Bone marrow (tissue), 2 donors: ENCODE results near the gene MCTP1.
"Not testable (repeated sequence)": the region's sequence is repeated elsewhere in the genome, so short reads cannot be mapped to it uniquely, and the experiment has no call there.

ENCODE experiments used
- DNase-seq, 2 donors: peaks; one replicate each; lab custom pipeline; 2025; lab: John Stamatoyannopoulos, UW

MCTP1 gene

DNA sequence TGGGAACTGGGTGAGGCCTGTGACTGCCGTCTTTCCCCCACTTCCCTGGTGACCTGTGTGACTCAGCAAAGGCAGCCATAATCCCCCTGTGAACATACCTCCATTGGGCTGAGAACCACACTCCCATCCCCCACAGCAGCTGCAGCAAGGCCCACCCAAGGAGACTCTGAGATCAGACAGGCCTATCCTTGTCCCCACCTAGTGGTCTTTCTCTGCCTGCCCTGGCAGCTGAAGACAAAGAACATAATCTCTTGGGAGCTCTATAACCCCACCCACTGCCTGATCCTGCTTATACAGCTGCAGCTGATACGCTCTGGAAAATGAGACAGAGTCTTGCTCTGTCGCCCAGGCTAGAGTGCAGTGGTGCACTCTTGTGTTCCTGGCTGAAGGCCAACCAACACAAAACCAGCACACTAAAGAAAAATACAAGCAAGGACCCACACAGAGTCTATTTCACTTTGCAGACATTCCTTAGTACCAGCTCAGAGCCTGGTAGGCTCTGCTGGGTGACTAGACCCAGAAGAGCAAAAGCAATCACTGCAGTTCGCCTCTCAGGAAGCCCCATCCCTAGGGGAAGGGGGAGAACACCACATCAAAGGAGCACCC, 106.7 kb downstream of the MCTP1 start:
- DNase-seq: no peak

DNA sequence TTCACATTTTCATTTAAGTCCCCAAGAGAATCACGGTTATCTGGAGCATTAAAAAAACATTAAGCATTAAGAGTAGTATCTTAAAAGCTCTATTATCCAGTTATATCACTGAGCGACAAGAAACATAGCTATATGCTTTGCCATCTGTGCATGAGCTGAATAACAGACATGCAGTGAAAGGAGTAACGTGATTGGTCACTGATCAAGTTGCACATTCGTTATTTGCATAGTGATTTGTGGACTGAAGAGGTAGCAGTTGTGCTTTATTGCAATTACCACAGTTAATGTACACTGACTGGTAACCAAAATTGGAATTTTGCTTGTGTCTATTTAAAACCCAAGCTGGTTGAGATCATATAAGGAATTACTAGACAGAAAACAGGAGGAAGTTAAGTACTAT, 107.4 kb downstream of the MCTP1 start:
- DNase-seq: no peak

DNA sequence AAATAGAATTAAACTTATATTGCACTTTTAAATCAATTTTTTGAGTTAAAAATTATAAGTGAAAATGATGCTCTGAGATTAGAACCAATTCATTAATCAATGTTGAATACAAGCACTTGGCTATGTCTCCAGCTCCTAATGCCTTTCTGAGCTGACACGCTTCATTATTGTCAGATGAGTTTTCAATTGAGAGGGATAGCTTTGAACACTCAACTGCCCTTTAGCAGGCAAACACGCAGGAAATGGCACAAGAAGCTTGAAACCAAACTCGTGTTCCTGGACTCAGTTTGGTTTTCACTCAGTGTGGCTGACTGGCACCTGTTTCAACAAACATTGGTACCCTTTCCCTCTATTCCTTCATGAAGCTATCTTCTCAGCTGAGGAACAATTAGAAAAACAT, 109.8 kb downstream of the MCTP1 start:
- DNase-seq: no peak

DNA sequence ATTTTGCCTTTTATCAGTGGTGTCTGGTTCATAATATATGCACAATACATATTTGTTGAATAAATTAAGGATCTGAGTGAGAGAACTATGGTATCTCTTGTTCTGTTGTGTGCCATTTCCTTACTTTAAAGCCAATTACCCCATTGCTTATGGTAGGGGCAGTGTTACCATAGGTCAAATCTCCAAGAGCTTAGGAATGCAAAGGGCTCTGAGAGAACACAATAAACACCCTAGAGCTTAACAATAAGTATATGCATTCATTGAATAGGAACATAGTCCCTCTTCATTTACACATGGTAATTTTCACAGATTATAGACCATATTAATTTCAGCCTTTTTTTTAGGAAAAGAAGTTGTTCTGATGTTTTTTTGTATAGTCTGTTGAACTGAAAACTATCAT, 112.2 kb downstream of the MCTP1 start:
- DNase-seq: no peak

DNA sequence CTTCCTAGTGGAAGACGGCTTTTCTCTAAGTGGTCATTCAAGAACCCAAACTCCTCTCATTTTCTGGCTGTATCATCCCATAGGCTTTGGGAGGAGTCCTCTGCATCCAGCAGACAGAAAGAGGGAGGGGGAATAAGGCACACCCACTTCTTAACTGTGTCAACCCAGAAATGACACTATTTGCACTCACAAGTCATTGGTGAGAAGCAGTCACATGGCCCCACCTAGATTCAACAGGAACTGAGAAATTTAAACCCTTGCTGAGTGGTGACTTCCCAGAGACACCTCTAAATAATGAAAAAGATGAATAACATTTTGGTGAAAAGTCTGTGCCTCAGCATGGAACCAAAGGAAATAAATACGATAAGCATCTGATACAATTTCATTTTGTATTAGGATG, 120.0 kb downstream of the MCTP1 start:
- DNase-seq: no peak

DNA sequence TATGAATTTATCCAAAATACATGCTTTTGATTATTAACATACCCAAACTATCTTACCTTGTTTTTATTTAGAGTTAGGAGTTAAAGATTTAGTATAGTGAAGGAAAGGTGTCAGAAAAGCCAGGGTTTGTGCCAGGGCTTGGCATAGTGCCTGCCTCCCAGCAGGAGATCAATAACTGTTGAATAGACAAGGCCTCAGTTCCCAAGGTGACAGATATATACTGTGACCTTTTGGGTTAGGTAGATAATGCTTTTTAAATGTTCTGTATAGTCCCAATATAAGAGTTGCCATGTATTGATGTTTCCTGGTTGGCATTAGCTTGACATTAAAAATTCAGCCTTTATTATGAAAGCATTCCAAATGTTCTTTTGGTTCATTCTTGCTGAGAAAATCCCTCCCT, 121.8 kb downstream of the MCTP1 start:
- no peak for DNase-seq

DNA sequence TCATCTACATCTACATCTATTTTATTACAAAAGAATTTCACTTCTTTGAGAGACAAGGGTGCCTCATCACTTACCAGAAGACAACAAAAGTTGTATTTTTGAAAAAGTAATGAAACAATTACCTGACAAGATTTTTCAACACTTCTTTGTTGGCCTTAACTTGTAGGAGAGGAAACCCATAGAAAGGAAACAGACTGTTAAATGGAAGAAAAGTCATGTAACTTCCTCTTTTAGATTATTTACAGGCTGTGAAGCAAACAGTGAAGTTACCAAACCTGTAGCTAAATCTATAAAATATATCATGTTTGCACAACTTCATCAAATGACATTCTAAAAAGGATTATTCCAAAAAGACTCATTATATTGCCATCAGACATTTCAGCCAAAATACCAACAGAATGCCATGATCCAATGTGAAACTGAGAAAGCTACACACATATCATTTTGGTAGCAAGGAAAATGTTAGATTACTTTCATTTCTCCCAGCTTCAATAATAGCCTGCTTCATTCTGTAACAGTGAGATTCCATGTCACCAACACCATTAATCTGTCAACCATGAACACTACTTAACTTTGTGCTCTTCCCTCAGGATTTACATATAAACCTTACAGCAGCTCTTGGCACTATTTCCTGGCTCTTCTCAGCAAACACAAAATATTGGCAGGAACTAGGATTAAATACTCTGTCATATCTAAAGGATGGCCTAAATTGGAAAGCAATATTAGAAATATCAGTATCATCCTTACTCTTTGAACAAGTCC, 122.5 kb downstream of the MCTP1 start:
- peak in 1 of 2 donors; percentile 77 for DNase-seq

DNA sequence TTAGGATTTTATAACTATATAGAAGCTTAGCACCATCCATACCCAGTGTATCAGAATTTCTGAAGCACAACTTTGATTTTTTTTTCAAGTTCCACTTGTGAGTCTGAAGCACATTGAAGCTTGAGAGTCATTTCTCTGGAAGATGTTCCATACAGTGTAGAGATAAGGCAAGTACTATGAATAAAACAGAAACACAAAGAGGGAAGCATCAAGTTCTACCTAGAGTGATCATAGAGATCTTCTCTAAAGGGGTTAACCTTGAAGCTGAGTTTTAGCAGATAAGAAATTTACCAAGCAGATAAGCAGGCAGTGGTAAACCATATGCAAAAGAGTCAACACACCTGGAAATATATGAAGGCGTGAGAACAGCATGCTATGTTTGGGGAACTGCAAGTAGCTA, 125.3 kb downstream of the MCTP1 start:
- no peak for DNase-seq

DNA sequence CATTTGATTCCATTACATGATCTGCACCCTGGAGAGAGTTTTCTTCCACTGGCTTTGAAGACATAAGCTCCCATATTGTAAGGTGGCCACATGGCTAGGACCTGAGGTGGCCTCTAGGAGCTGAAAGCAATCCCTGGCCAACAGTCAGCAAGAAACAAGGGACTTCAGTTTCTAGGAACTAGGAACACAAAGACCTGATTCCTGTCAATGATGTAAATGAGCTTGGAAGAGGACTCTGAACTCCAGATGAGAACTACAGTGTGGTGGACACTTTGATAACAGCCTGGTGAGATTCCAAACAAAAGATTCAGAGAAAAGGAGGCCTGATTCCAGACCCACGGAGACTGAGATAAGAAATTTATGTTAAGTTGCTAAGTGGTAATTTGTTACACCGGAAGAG, 129.0 kb downstream of the MCTP1 start:
- DNase-seq: no peak

DNA sequence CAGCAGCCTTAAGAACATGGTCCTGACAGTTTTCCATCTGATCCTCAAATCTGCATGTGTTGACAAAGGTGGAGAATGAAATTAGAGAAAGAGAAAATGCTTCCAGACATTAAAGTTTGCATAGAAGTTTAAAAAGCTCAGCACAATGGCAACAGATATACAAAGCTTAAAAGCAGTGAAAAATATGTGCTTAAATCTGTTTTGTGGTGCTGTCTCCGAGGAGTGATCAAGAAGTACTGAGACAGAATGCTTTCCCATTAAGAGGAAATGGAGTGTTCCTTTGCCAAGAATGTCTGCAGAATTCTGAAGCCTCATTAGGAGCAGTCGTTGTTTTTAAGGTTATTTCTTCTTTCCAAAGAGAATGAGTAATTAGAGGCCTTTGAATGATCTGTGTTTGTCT, 131.4 kb downstream of the MCTP1 start:
- no peak for DNase-seq

DNA sequence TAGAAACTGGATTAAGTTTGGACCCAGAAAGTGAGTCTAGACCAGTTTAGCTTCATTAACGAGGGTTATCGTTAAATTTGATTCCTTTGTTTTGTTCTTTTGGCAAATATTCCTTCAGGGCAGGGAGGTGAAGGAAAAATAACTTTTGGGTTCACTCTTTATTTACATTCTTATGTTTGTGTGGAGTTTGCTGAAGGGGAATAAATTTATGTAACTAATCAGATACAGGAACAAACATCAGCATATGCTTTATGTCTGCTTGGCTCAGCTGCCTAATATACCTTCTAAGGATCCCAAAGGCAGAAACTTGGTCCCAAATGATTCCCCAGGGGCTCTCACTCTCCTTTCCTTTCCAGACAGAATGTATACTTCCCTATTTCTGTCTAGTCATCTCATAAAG, 132.4 kb downstream of the MCTP1 start:
- no peak for DNase-seq

DNA sequence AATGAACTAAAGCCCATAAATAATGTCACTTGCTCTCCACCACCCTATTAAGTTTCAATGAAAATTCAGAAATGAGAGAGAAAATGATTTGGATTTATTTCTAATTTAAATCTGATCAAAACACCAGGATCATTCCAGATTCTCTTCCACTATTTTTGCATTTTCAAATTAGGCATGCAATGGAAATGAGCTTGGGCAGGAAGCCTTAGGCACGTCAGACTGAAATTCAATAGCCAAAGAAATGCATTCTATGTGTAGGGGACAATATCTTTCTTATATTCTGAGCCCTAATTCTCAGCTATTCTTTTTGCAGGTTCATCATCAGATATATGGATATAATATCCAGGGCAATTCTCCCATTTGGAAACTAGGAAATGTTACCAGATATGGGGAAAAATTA, 132.8 kb downstream of the MCTP1 start:
- no peak for DNase-seq

DNA sequence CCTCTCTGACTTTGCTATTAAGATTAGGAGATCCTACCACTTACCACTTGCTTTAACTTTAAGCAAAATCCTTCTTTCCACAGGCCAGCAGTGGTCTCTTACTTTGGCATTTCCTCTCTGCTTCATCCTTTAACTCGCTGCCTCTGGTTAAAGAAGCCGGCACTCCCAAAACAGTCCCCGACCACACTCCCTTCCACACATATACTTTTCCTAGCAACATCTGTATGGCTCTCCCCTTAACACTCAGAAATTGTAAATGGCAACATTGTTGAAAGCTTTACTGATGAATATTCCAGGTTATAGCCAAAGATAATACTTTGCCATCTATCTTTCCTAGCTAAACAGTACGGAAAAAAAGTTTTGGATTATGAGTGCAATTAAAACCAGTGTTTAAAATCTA, 133.2 kb downstream of the MCTP1 start:
- DNase-seq: no peak

DNA sequence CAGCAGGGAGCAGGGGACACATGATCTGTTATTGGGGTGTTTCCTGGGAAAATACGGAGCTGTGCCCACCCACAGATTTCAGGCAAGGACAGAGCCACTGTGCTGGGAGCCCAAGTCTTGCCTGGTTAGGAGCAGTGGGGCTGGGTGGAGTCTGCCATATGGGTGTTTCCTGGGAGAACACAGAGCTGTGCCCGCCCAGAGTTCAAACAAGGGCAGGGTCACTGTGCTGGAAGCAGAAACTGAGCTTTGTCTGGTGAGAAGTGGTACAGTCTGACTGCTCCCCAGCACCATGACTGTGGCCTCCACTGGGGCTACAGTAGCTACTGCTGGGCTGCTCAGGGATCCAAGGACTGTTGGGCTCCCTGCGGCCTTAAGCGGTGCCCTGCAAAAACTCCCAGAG, 135.5 kb downstream of the MCTP1 start:
- no peak for DNase-seq

DNA sequence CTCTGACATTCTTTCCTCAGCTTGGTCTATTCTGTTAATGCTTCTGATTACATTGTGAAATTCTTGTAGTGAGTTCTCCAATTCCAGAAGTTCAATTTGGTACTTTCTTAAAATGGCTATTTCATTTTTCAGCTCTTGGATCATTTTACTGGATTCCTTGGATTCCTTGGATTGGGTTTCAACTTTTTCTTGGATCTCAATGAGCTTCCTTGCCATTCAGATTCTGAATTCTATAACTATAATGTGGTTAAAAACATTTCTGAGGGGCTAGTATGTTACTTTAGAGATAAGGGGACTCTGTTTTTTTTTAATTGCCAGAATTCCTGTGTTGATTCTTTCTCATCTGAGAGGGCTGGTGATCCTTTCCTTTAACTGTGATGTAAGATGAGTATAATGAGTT, 136.4 kb downstream of the MCTP1 start:
- DNase-seq: no peak

DNA sequence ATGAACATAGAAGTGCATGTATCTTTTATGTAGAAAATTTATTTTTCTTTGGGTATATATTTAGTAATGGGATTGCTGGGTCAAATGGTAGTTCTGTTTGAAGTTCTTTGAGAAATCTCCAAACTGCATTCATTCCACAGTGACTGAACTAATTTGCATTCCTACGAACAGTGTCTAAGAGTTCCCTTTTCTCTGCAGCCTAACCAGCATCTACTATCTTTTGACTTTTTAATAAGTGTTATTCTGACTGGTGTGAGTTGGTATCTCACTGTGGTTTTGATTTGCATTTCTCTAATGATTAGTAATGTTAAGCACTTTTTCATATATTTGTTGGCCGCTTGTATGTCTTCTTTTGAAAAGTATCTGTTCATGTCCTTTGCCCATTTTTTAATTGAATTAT, 141.0 kb downstream of the MCTP1 start:
- DNase-seq: not testable (repeated sequence)

DNA sequence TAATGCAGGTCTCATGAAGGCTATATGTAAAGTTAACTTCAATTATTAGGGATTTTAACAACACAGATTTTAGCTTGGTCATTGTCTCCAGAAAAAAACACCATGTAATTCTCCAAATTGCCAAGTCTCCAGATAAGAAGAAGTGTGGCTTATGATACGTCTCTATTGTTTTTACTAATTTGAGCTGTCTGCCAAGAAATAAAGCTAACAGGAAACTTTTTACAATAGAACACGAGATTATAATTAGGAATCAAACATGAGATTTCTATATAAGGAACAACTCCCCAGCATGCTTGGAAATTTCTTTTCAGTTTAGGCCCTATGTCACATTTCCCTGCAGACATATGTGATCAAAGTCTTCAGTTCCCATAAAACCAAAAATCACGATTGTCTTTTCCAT, 142.7 kb downstream of the MCTP1 start:
- no peak for DNase-seq

DNA sequence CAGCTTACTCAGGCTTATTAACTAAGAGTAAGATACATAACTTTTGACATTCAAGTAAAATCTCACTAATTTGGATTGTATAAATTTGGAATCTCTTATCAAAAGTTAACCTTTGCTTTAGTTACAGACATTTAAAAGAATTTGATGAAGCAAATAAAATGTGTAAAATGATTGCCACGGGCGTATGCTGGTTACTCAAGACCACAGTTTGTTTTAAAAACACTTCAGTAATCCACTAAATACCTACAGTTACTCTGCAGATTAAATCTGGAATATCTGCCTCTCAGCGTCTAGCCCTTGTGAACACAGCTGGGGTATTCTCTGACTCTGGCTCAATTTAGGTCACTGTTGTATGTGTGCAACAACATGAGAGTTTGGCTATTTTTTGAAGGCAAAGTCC, 143.8 kb downstream of the MCTP1 start:
- no peak for DNase-seq

DNA sequence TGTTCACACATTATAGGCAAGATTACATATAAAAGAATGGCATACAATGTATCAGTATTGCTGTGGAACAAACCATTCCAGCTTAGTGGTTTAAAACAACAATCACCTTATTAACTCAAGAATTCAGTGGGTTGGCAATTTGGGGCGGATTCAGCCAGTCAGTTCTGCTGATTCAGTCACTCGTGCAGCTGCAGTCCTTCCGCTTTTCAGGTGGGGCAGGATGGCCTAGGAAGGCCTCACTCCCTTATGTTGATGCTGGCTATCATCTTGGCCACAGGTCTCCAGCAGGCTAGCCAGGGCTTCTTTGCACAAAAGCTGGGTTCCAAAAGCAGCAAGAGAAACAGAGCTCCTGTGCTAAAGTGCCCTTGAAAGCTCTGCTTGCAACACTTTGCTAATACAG, 150.6 kb downstream of the MCTP1 start:
- no peak for DNase-seq

DNA sequence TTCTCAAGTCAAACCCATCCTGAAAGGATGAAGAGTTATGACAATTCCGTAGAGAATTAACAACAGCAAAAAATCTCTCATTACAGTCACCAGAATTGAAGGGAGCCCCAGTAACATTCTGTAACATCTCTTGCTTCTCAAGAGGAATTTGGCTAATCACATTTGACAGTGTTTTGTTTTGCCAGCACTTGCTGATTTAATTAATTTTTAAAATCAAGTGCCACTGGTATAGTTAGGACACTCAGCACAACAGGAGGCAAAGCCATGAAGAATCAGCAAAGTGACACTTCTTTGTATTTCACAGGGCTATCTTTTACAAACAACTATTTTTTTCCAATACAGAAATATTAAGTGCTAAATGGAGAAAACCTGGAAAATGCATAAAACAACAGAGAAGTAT, 152.8 kb downstream of the MCTP1 start:
- DNase-seq: no peak

DNA sequence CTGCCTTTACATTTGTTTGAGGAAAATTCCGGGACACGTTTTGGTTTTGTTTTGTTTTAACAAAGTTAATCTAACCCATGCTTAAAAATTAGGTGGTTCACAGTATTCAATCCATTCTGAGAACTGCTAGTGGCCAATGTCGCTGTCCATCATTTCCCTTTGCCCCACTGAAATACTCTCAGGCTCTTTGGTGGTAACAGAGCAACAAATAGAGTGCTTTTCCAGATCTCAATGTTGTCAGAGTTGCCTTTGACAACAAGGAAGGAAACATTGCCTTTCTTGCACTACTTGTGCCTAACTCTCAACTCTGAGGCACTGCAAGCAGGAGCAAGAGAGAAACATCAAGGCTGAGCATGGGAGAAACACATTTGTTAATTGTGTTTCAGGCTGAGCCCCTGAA, 154.0 kb downstream of the MCTP1 start:
- DNase-seq: no peak

DNA sequence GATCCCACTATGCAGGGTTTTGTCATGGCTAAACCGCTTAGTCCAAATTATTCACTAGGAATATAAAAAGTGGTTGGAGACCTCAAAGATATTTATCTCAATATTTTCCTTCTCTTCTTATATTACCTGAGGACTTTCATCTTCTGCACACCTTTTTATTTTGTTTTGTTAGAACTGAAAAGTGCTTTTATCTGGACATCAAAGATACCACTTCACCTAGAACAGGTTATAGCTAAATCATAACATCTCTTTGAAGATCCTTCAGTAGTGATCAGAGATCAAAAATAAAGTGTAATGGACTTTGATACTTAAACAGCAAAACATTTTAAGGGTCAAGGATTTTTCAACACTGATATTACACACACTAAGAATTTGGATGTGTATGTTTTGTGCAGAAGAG, 160.2 kb downstream of the MCTP1 start:
- no peak for DNase-seq

DNA sequence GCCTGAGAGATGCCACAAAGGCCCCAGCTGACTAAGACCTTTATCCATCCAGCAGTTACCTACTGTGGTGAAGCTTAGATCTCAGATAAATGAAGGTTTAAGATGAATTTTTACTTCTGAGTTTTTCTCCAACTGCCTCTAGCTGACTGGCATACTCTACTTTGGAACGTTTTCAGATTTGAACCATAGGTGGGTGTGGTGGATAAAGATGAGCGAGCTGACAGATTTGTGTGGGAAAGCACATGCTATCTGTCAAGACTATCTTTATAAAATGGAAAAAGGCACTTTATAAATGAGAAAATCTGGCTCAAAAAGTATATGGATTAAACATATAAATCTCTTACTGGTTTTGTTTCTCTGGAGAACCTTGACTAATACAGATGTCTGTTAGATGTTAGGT, 160.8 kb downstream of the MCTP1 start:
- no peak for DNase-seq

DNA sequence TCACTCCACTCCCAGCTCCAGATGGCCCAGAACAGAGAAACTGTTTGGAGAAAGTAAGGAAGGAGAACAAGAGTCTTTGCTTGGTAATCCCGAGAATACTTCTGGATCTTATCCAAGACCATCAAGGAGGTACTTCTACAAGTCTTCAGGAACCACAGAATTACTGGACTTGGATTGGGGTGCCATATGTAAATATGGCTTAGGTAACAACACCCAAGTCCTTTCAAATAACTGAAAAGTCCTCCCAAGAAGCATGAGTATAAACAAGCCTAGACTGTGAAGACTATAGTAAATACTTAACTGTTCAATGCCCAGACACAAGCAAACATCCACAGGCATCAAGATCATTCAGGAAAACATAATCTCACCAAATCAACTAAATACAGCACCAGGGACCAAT, 170.0 kb downstream of the MCTP1 start:
- no peak for DNase-seq
